ENCODE measurements around the gene LBH. TPM values are rescaled to one million over a fixed set of nuclear protein-coding genes. Genes with fewer than 3 reads are reported as not detected.

The LBH gene
- total RNA-seq, 1 experiment from 2014 or later, result 1.2 TPM

- H3K4me1 ChIP-seq (ENCODE audit: control insufficient read depth in 1 of 2, insufficient read depth in 2 of 2, low read length in 2 of 2), result peaks cover 0 to 4% of the 10 kb centered on the region in 2 experiments; a peak in 1 of 4 replicates
- H3K36me3 ChIP-seq (ENCODE audit: control insufficient read depth in 1 of 2, insufficient read depth in 2 of 2, low read length in 2 of 2), result no peaks in the 10 kb centered on the region
- H3K9me2 ChIP-seq (ENCODE audit: insufficient read depth), result no peaks in the 10 kb centered on the region
- no peak overlapping the region for H3K4me2 ChIP-seq (ENCODE audit: low read length)
- no peak for ATAC-seq
- no peak for DNase-seq (ENCODE audit: low read depth, low spot score)
- no peak overlapping the region for H3K4me3 ChIP-seq (replicated peaks in 1 of 2; ENCODE audit: low read depth in 1 of 2, low read length in 2 of 2)
- no peaks in the 10 kb centered on the region for H3K9me3 ChIP-seq (ENCODE audit: control insufficient read depth in 1 of 2, insufficient read depth in 1 of 2, low read depth in 1 of 2, low read length in 2 of 2)
- CTCF ChIA-PET, result interaction anchor here (1.3 kb wide), 1 partner anchor 477 kb away, joined by 3 read pairs; no protein-coding TSS in a partner anchor
- no peak overlapping the region for H3K27ac ChIP-seq (ENCODE audit: low read depth, low read length)
- no peak overlapping the region for H3K9ac ChIP-seq (ENCODE audit: low read length)
- H3K27me3 ChIP-seq (ENCODE audit: insufficient read depth, low read length), result peaks cover 12% of the 10 kb centered on the region; the same call in 1 of the 2 replicates
- BruUV-seq (replicated peaks), result no TSS peak
- no peak for TF ChIP-seq RAD21 (IDR thresholded peaks at IDR 0.05; ENCODE audit: low read depth)
- no peak for TF ChIP-seq CEBPB (IDR thresholded peaks at IDR 0.05; ENCODE audit: low read depth)
- no peak for TF ChIP-seq EGR1 (IDR thresholded peaks at IDR 0.05; ENCODE audit: low read depth)
- no peak for TF ChIP-seq POLR2AphosphoS5 (IDR thresholded peaks at IDR 0.05; ENCODE audit: low read depth, low read length)
- no peak for TF ChIP-seq EZH2phosphoT487 (IDR thresholded peaks at IDR 0.05; ENCODE audit: borderline replicate concordance)
- no peak for TF ChIP-seq SRF (IDR thresholded peaks at IDR 0.05; ENCODE audit: low read depth)
- TF ChIP-seq CBX3 (IDR thresholded peaks at IDR 0.05; ENCODE audit: low read depth), result no peak
- no peak for TF ChIP-seq ZNF274 (IDR thresholded peaks at IDR 0.05; ENCODE audit: low read depth, low read length)
- TF ChIP-seq TCF7L2 (IDR thresholded peaks at IDR 0.05; ENCODE audit: borderline replicate concordance, extremely low read depth, insufficient read depth, insufficient read length), result no peak
- TF ChIP-seq YY1 (IDR thresholded peaks at IDR 0.05; ENCODE audit: extremely low read depth, insufficient replicate concordance, low read depth, low read length), result no peak
- TF ChIP-seq POLR2A (IDR thresholded peaks at IDR 0.05; ENCODE audit: borderline replicate concordance, extremely low read depth, insufficient read depth, insufficient read length), result no peak
- no peak for TF ChIP-seq JUND (IDR thresholded peaks at IDR 0.05)
- no peaks in the 10 kb centered on the region for H4K20me1 ChIP-seq (ENCODE audit: insufficient read depth)
- H3K79me2 ChIP-seq (ENCODE audit: insufficient read depth, low read length), result no peaks in the 10 kb centered on the region
- intact Hi-C loops (cut with micrococcal nuclease), result no loop called here
- no peak overlapping the region for H2AFZ ChIP-seq (ENCODE audit: low read depth, low read length, poor library complexity, severe bottlenecking)
- RAD21 ChIA-PET (ENCODE audit: low non-redundant PET in 1 of 2, low total read pairs in 2 of 2, uncharacterized antibody in 2 of 2, unreplicated experiment in 2 of 2), result no interaction called here
- POLR2A ChIA-PET, result no interaction called here
Observed at GRCh38 chr2:30234180-30234971, 3.0 kb downstream of the LBH start.
